GM12875 (cell line): Measurements from ENCODE around the gene KRT6C.
A peak's percentile ranks its signal among the peaks of the same experiment; 100 is the strongest.
"Not testable (repeated sequence)": the region's sequence is repeated elsewhere in the genome, so short reads cannot be mapped to it uniquely, and the experiment has no call there.

Experiments used
- H3K4me3 ChIP-seq: one replicate; pipeline ENCODE4 v1.5.1; 2011; ENCODE audit warnings: low read depth, low read length, control low read depth
- TF ChIP-seq, protein P1 (sequence below): IDR thresholded peaks from 2 replicates; pipeline ENCODE4 v1.5.1; 2011; ENCODE audit warnings: low read depth, mild to moderate bottlenecking, control low read depth, inconsistent platforms, low read length, moderate library complexity, borderline replicate concordance; ENCODE audit not compliant: insufficient read depth

KRT6C gene

GRCh38 chr12:52513736-52514135 lies 40.1 kb upstream of the KRT6C start:
- TF ChIP-seq, protein P1, sequence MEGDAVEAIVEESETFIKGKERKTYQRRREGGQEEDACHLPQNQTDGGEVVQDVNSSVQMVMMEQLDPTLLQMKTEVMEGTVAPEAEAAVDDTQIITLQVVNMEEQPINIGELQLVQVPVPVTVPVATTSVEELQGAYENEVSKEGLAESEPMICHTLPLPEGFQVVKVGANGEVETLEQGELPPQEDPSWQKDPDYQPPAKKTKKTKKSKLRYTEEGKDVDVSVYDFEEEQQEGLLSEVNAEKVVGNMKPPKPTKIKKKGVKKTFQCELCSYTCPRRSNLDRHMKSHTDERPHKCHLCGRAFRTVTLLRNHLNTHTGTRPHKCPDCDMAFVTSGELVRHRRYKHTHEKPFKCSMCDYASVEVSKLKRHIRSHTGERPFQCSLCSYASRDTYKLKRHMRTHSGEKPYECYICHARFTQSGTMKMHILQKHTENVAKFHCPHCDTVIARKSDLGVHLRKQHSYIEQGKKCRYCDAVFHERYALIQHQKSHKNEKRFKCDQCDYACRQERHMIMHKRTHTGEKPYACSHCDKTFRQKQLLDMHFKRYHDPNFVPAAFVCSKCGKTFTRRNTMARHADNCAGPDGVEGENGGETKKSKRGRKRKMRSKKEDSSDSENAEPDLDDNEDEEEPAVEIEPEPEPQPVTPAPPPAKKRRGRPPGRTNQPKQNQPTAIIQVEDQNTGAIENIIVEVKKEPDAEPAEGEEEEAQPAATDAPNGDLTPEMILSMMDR: no peak
- no peak overlapping the region for H3K4me3 ChIP-seq

- no peak overlapping the region for H3K4me3 ChIP-seq
- TF ChIP-seq, protein P1: no peak
Measured at GRCh38 chr12:52508211-52508610, 34.6 kb upstream of the KRT6C start.

DNA sequence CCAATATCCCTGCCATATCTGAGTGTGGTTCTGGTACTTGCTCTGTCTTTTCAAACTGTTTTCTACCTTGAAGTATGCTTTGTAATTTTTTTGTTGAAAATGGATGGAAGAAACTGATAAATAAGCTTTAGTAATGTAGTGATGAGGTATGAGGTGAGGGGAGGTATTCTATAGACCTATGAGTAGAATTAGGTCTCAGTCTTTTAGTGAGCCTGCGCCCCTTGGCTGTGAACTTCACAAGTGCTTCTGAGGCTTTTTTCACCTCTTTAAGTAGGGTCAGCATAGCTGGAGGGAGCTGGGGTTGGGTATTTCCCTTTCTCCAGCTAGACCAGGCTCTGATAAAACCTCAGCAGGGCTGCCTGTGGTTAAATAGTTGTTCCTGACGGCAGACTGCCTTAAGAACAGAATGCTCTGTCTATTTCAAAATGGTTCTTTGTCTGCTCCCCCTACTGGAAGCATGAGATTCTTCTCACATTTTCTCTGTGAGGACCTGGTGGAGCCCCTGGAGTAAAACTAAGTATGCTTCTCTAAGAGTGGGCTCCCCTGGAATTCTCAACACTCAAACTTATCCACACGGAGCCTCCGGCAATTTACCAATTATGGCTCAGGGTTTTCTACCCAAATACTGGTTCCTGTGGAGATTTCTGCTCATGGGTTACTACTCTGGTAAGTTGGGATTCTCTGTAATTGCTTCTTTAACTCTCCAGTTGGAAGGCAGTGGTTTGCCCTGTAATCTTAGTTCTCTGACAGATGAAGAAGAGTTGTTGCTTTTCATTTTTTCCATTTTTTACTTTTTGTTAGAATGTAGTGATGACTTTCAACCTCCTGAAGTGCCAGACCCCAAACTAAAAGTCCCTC lies 33.5 kb upstream of the KRT6C start:
- TF ChIP-seq, protein P1: peak; percentile 45; the same call in 1 of the 2 replicates
- no peak overlapping the region for H3K4me3 ChIP-seq

GRCh38 chr12:52502877-52503276 lies 29.3 kb upstream of the KRT6C start:
- TF ChIP-seq, protein P1: no peak
- H3K4me3 ChIP-seq: no peak overlapping the region

GRCh38 chr12:52501490-52501889 lies 27.9 kb upstream of the KRT6C start:
- H3K4me3 ChIP-seq: no peak overlapping the region
- TF ChIP-seq, protein P1: no peak

- H3K4me3 ChIP-seq: not testable (repeated sequence)
Measured at GRCh38 chr12:52500574-52500973, 27.0 kb upstream of the KRT6C start.

DNA sequence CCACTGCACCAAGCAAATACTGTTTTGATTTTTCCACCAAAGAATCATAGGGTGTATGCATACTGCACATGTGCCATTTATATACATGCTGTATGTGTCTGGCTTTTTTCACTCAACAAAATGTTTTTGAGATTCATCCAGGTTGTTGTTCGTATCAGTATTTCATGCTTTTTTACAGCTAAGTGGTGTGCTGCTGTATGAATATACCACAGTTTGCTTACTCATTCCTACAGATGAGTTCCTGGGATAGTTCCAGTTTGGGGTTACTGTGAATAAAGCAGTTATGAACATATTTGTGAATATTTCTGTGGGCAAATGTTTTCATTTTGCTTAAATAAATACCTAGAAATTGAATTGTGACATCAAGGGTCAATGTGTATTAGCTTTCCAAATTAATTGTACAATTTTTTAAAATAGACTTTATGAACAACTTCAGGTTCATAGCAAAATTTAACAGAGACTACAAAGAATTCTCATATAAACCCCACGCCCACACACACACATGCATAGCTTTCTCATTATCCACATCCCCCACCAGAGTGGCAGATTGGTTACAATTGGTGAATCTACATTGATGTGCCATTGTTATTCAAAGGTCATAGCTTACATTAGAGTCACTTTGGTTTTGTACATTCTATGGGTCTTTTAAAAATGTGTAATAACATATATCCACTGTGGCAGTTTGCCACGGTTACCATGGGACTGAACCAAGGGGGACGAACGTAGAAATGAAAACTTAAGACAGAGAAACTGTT lies 26.4 kb upstream of the KRT6C start:
- TF ChIP-seq, protein P1: no peak
- no peak overlapping the region for H3K4me3 ChIP-seq
